ENCODE data around the gene IQGAP3. TPM values are rescaled to one million over a fixed set of nuclear protein-coding genes. Genes with fewer than 3 reads are reported as not detected.

The IQGAP3 gene
- polyA plus RNA-seq, 2 of the 4 experiments (the other 2 are of a cell fraction) = 15.6 to 17.0 TPM

DNA sequence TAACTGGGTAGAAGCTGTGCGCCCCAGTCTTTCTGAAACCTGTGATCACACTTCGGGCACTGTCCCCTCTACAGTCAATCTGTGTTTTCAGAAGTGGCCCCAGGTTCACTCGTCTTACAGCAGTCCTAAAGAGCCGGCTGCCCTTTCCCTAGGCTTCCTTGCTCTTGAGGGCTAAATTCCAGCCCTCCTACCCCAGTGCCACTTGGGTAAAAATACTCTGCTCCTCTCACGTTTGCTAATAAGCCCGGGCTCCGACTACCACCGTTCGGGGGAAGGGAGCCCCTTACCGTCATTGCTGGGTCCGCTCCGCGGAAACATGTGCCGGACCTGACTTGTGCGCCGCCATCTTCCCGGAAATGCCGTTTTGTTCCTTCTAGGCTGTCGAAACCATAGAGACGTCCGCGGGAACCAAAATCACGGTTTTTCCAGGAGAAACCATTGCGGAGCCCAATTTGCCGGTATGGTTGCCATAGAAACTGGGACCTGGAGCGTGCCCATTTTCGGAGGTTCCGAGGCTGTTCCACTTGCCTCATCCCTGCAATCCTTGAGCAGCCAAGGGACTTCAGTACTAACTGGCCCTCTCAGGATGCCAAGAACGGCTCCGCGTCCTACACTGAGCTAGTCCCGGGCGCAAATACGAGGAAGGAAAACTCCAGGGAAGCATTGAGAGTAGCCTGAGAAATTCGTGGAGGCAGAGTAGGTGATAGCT lies 28.9 kb upstream of the IQGAP3 start, which contains the start of gene GPATCH4:
Gene GPATCH4 (minus strand): TSS at position 358 of the 709 bp plus-strand sequence.
- ChIA-PET CTCF (interaction anchor here (0.5 to 5.1 kb wide), 9 partner anchors 9 to 217 kb away, joined by 3 to 23 read pairs (median 3); partner anchors contain the start of gene NAXE), POLR2A (interaction anchor here (0.9 to 2.3 kb wide), 3 partner anchors 10 to 144 kb away, joined by 3 to 16 read pairs (median 10); partner anchors contain the start of genes MEF2D and NAXE)
- Histone ChIP-seq H3K27ac (peak within 1 kb of the TSS; percentile 86 to 94), H3K4me3 (peak within 1 kb of the TSS; percentile 77), H3K4me2 (peak within 1 kb of the TSS; percentile 80), H3K9me3 (no peaks in the 10 kb centered on the region), H3K4me1 (peaks cover 19% of the 10 kb centered on the region)
- ATAC-seq (peak; percentile 86 to 87), FAIRE-seq (no peak), DNase-seq (ENCODE audit: low read depth in 1 of 2, low spot score in 1 of 2) (peak; percentile 89 to 92)
- WGBS (ENCODE audit: missing lambda C conversion rate) = under 1% methylated on average over 30 of the region's 35 CpGs
- peak; percentile 76; the same call in 1 of the 2 replicates for TF ChIP-seq EHF (CRISPR knock-in tag; IDR thresholded peaks at IDR 0.05)
- no peak for TF ChIP-seq HDAC2 (IDR thresholded peaks at IDR 0.05)
- TF ChIP-seq, protein P1, sequence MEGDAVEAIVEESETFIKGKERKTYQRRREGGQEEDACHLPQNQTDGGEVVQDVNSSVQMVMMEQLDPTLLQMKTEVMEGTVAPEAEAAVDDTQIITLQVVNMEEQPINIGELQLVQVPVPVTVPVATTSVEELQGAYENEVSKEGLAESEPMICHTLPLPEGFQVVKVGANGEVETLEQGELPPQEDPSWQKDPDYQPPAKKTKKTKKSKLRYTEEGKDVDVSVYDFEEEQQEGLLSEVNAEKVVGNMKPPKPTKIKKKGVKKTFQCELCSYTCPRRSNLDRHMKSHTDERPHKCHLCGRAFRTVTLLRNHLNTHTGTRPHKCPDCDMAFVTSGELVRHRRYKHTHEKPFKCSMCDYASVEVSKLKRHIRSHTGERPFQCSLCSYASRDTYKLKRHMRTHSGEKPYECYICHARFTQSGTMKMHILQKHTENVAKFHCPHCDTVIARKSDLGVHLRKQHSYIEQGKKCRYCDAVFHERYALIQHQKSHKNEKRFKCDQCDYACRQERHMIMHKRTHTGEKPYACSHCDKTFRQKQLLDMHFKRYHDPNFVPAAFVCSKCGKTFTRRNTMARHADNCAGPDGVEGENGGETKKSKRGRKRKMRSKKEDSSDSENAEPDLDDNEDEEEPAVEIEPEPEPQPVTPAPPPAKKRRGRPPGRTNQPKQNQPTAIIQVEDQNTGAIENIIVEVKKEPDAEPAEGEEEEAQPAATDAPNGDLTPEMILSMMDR (IDR thresholded peaks at IDR 0.05) = no peak
- TF ChIP-seq POLR2A (IDR thresholded peaks at IDR 0.05; ENCODE audit: low read length) = peak; percentile 87
- TF ChIP-seq FOSB (CRISPR knock-in tag; IDR thresholded peaks at IDR 0.05) = 0 out of 2 replicates have a peak, but pooled peaks have one; percentile 25
- TF ChIP-seq HEYL (CRISPR knock-in tag; IDR thresholded peaks at IDR 0.05) = no peak
- TF ChIP-seq CBX2 (IDR thresholded peaks at IDR 0.05; ENCODE audit: borderline replicate concordance, low read depth) = no peak
- TF ChIP-seq RCOR1 (IDR thresholded peaks at IDR 0.05; ENCODE audit: low read depth, low read length) = no peak
- no peak for TF ChIP-seq ZC3H11A (IDR thresholded peaks at IDR 0.05)
- TF ChIP-seq JUNB (IDR thresholded peaks at IDR 0.05) = no peak
- peak; percentile 76 for TF ChIP-seq PHF8 (IDR thresholded peaks at IDR 0.05; ENCODE audit: borderline replicate concordance, low read depth)
- TF ChIP-seq ZSCAN20 (CRISPR knock-in tag; IDR thresholded peaks at IDR 0.05) = no peak
- TF ChIP-seq, protein P2, sequence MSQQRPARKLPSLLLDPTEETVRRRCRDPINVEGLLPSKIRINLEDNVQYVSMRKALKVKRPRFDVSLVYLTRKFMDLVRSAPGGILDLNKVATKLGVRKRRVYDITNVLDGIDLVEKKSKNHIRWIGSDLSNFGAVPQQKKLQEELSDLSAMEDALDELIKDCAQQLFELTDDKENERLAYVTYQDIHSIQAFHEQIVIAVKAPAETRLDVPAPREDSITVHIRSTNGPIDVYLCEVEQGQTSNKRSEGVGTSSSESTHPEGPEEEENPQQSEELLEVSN (IDR thresholded peaks at IDR 0.05; ENCODE audit: borderline replicate concordance, low read depth) = peak; percentile 43
- TF ChIP-seq KDM5A (IDR thresholded peaks at IDR 0.05) = peak; percentile 86
- TF ChIP-seq, protein P3, sequence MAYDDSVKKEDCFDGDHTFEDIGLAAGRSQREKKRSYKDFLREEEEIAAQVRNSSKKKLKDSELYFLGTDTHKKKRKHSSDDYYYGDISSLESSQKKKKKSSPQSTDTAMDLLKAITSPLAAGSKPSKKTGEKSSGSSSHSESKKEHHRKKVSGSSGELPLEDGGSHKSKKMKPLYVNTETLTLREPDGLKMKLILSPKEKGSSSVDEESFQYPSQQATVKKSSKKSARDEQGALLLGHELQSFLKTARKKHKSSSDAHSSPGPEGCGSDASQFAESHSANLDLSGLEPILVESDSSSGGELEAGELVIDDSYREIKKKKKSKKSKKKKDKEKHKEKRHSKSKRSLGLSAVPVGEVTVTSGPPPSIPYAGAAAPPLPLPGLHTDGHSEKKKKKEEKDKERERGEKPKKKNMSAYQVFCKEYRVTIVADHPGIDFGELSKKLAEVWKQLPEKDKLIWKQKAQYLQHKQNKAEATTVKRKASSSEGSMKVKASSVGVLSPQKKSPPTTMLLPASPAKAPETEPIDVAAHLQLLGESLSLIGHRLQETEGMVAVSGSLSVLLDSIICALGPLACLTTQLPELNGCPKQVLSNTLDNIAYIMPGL (CRISPR knock-in tag; IDR thresholded peaks at IDR 0.05; ENCODE audit: borderline replicate concordance) = 0 out of 2 replicates have a peak, but pooled peaks have one; percentile 63
- TF ChIP-seq, protein P4, sequence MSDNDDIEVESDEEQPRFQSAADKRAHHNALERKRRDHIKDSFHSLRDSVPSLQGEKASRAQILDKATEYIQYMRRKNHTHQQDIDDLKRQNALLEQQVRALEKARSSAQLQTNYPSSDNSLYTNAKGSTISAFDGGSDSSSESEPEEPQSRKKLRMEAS (IDR thresholded peaks at IDR 0.05) = peak; percentile 99
- TF ChIP-seq RARB (CRISPR knock-in tag; IDR thresholded peaks at IDR 0.05) = no peak
- TF ChIP-seq BHLHE40 (IDR thresholded peaks at IDR 0.05; ENCODE audit: low read depth, low read length) = no peak
- TF ChIP-seq, protein P5, sequence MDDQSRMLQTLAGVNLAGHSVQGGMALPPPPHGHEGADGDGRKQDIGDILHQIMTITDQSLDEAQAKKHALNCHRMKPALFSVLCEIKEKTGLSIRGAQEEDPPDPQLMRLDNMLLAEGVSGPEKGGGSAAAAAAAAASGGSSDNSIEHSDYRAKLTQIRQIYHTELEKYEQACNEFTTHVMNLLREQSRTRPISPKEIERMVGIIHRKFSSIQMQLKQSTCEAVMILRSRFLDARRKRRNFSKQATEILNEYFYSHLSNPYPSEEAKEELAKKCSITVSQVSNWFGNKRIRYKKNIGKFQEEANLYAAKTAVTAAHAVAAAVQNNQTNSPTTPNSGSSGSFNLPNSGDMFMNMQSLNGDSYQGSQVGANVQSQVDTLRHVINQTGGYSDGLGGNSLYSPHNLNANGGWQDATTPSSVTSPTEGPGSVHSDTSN (IDR thresholded peaks at IDR 0.05) = 0 out of 2 replicates have a peak, but pooled peaks have one; percentile 59
- TF ChIP-seq, protein P6, sequence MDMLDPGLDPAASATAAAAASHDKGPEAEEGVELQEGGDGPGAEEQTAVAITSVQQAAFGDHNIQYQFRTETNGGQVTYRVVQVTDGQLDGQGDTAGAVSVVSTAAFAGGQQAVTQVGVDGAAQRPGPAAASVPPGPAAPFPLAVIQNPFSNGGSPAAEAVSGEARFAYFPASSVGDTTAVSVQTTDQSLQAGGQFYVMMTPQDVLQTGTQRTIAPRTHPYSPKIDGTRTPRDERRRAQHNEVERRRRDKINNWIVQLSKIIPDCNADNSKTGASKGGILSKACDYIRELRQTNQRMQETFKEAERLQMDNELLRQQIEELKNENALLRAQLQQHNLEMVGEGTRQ (IDR thresholded peaks at IDR 0.05) = no peak
- no peak for TF ChIP-seq ZFP36 (IDR thresholded peaks at IDR 0.05; ENCODE audit: borderline replicate concordance, partially characterized antibody)
- peak in 1 of 2 experiments; percentile 28; a peak in 1 of 4 replicates for TF ChIP-seq CEBPB (IDR thresholded peaks at IDR 0.05)
- no peak for TF ChIP-seq HOXA7 (CRISPR knock-in tag; IDR thresholded peaks at IDR 0.05)
- TF ChIP-seq HOXB13 (CRISPR knock-in tag; IDR thresholded peaks at IDR 0.05; ENCODE audit: low read depth) = no peak
- TF ChIP-seq FOXS1 (CRISPR knock-in tag; IDR thresholded peaks at IDR 0.05) = no peak
- TF ChIP-seq JUN (IDR thresholded peaks at IDR 0.05) = peak; percentile 74 to 92
- TF ChIP-seq SREBF2 (IDR thresholded peaks at IDR 0.05) = no peak
- no peak for TF ChIP-seq RNF2 (IDR thresholded peaks at IDR 0.05; ENCODE audit: borderline replicate concordance, low read depth)
- TF ChIP-seq, protein P7, sequence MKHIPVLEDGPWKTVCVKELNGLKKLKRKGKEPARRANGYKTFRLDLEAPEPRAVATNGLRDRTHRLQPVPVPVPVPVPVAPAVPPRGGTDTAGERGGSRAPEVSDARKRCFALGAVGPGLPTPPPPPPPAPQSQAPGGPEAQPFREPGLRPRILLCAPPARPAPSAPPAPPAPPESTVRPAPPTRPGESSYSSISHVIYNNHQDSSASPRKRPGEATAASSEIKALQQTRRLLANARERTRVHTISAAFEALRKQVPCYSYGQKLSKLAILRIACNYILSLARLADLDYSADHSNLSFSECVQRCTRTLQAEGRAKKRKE (CRISPR knock-in tag; IDR thresholded peaks at IDR 0.05; ENCODE audit: low read depth) = 0 out of 2 replicates have a peak, but pooled peaks have one; percentile 52
- TF ChIP-seq MAZ (IDR thresholded peaks at IDR 0.05; ENCODE audit: borderline replicate concordance, low read depth, low read length) = no peak
- TF ChIP-seq RFX5 (IDR thresholded peaks at IDR 0.05) = no peak
- no peak for TF ChIP-seq ESRRA (IDR thresholded peaks at IDR 0.05; ENCODE audit: borderline replicate concordance, low read length)
- peak; percentile 97 for TF ChIP-seq MYC (IDR thresholded peaks at IDR 0.05; ENCODE audit: borderline replicate concordance, low read length)
